IMR-90 (cell line): Measurements from ENCODE around the gene PIRT. TPM values are rescaled to one million over a fixed set of nuclear protein-coding genes. Genes with fewer than 3 reads are reported as not detected.

ENCODE experiments used
- ATAC-seq: fragments of 200-7000 bp; cut with Tn5 transposase; 2 replicates; pipeline ENCODE4 v1.9.1; 2020; ENCODE audit warnings: low read depth, mild to moderate bottlenecking, moderate library complexity
- BruUV-seq: library from RNA; stranded (reverse); fragments of 400-500 nt; replicated peaks from 2 replicates; lab custom pipeline; 2021; lab: Mats Ljungman, UMichigan
- CTCF ChIA-PET: fragments of 300-600 bp; formaldehyde crosslinking; extraction: SDS; loops from one replicate; lab custom pipeline; 2021; ENCODE audit warnings: antibody characterized with exemption; lab: Yijun Ruan, JAX
- POLR2A ChIA-PET: fragments of 300-600 bp; sonication (Branson Sonifier 250); formaldehyde crosslinking; loops from one replicate; lab custom pipeline; 2022; ENCODE audit warnings: antibody characterized with exemption; ENCODE audit not compliant: unreplicated experiment; lab: Charles Lee
- DNase-seq: peaks from one replicate; pipeline ENCODE4 v3.0.0; 2013
- H2AFZ ChIP-seq: replicated peaks from 2 replicates; pipeline ENCODE3; 2013; ENCODE audit warnings: low read length, mild to moderate bottlenecking; ENCODE audit not compliant: poor library complexity
- H2AK5ac ChIP-seq: 2 replicates; pipeline ENCODE4 v1.6.1; 2013; ENCODE audit warnings: low read depth, low read length, inconsistent platforms
- H2AK9ac ChIP-seq: replicated peaks from 2 replicates; pipeline ENCODE3; 2013; ENCODE audit warnings: mild to moderate bottlenecking, low read depth, low read length, moderate library complexity; ENCODE audit not compliant: poor library complexity
- H2BK120ac ChIP-seq: 2 replicates; pipeline ENCODE4 v1.6.1; 2013; ENCODE audit warnings: low read depth, low read length, inconsistent platforms
- H2BK15ac ChIP-seq: 3 replicates; pipeline ENCODE4 v1.6.1; 2013; ENCODE audit warnings: low read depth, low read length, inconsistent platforms
- H2BK20ac ChIP-seq: 2 replicates; pipeline ENCODE4 v1.6.1; 2013; ENCODE audit warnings: low read depth, mild to moderate bottlenecking, inconsistent platforms, low read length, moderate library complexity
- H2BK5ac ChIP-seq: 2 replicates; pipeline ENCODE4 v1.6.1; 2013; ENCODE audit warnings: mild to moderate bottlenecking, low read depth, low read length, inconsistent platforms; ENCODE audit not compliant: poor library complexity, severe bottlenecking
- H3K14ac ChIP-seq: replicated peaks from 2 replicates; pipeline ENCODE4 v1.6.1; 2013; ENCODE audit warnings: low read depth, low read length, inconsistent platforms
- H3K18ac ChIP-seq: 2 replicates; pipeline ENCODE4 v1.6.1; 2013; ENCODE audit warnings: low read depth, low read length, control low read depth
- H3K23ac ChIP-seq: 2 replicates; pipeline ENCODE4 v1.6.1; 2013; ENCODE audit warnings: low read depth, low read length, inconsistent platforms
- H3K27ac ChIP-seq: 2 replicates; pipeline ENCODE4 v1.5.1; 2013; ENCODE audit warnings: mild to moderate bottlenecking, control low read depth, low read length; ENCODE audit not compliant: insufficient read depth
- H3K27me3 ChIP-seq: 2 replicates; pipeline ENCODE4 v1.6.1; 2013; ENCODE audit warnings: low read length; ENCODE audit not compliant: control insufficient read depth, insufficient read depth
- H3K36me3 ChIP-seq: 2 replicates; pipeline ENCODE4 v1.6.1; 2013; ENCODE audit warnings: low read length, mixed read lengths; ENCODE audit not compliant: control insufficient read depth, insufficient read depth
- H3K4ac ChIP-seq: 2 replicates; pipeline ENCODE4 v1.6.1; 2013; ENCODE audit warnings: low read depth, low read length, inconsistent platforms
- H3K4me1 ChIP-seq: 2 replicates; pipeline ENCODE4 v1.6.1; 2013; ENCODE audit warnings: low read length, mixed read lengths; ENCODE audit not compliant: control insufficient read depth, insufficient read depth
- H3K4me2 ChIP-seq: 2 replicates; pipeline ENCODE4 v1.6.1; 2013; ENCODE audit warnings: low read depth, mild to moderate bottlenecking, control low read depth, low read length, moderate library complexity
- H3K4me3 ChIP-seq: 2 replicates; pipeline ENCODE4 v1.5.1; 2013; ENCODE audit warnings: low read depth, mild to moderate bottlenecking, control low read depth, low read length, moderate library complexity; ENCODE audit not compliant: insufficient read depth
- H3K56ac ChIP-seq: 2 replicates; pipeline ENCODE4 v1.6.1; 2013; ENCODE audit warnings: low read length, inconsistent platforms; ENCODE audit not compliant: insufficient read depth; ENCODE audit errors: extremely low read depth
- H3K79me1 ChIP-seq, 2 experiments: 2 replicates each; pipeline ENCODE4 v1.6.1; 2013; ENCODE audit warnings: low read length in 2 of 2, inconsistent platforms in 1 of 2, low read depth in 1 of 2
- H3K9ac ChIP-seq: 2 replicates; pipeline ENCODE4 v1.6.1; 2013; ENCODE audit warnings: low read depth, low read length, control low read depth
- H3K9me1 ChIP-seq: 2 replicates; pipeline ENCODE4 v1.6.1; 2013; ENCODE audit warnings: low read length, inconsistent platforms; ENCODE audit not compliant: insufficient read depth
- H3K9me3 ChIP-seq: 2 replicates; pipeline ENCODE4 v1.6.1; 2013; ENCODE audit warnings: low read length; ENCODE audit not compliant: control insufficient read depth, insufficient read depth
- H4K20me1 ChIP-seq: 2 replicates; pipeline ENCODE4 v1.6.1; 2013; ENCODE audit warnings: low read length, inconsistent platforms; ENCODE audit not compliant: insufficient read depth
- H4K5ac ChIP-seq: 2 replicates; pipeline ENCODE4 v1.6.1; 2013; ENCODE audit warnings: mild to moderate bottlenecking, low read depth, low read length, control low read depth
- H4K8ac ChIP-seq, 2 experiments: 2 replicates each; pipeline ENCODE4 v1.6.1; 2013; ENCODE audit warnings: low read depth in 2 of 2, low read length in 2 of 2, control low read depth in 1 of 2, inconsistent platforms in 1 of 2
- H4K91ac ChIP-seq: 2 replicates; pipeline ENCODE4 v1.6.1; 2013; ENCODE audit warnings: low read depth, low read length, inconsistent platforms; ENCODE audit not compliant: insufficient read depth
- BHLHE40 ChIP-seq: fragments of 150-350 bp; IDR thresholded peaks from 2 replicates; pipeline ENCODE4 v1.6.1; 2016; ENCODE audit warnings: mild to moderate bottlenecking, low read depth, low read length
- CEBPB ChIP-seq: IDR thresholded peaks from 2 replicates; pipeline ENCODE4 v1.6.1; 2012; ENCODE audit warnings: low read depth, low read length, improper control_type of control experiment
- CHD1 ChIP-seq: IDR thresholded peaks from 2 replicates; pipeline ENCODE4 v1.6.1; 2012; ENCODE audit warnings: low read depth, low read length, improper control_type of control experiment
- FOS ChIP-seq: fragments of 150-350 bp; IDR thresholded peaks from 2 replicates; pipeline ENCODE4 v1.6.1; 2016; ENCODE audit warnings: low read depth, low read length
- POLR2A ChIP-seq: IDR thresholded peaks from 2 replicates; pipeline ENCODE4 v1.6.1; 2012; ENCODE audit warnings: mild to moderate bottlenecking, low read depth, low read length
- RFX5 ChIP-seq: IDR thresholded peaks from 2 replicates; pipeline ENCODE4 v1.8.0; 2012; ENCODE audit warnings: low read depth, mild to moderate bottlenecking, low read length, moderate library complexity
- USF2 ChIP-seq: fragments of 150-350 bp; IDR thresholded peaks from 2 replicates; pipeline ENCODE4 v1.6.1; 2017; ENCODE audit warnings: mild to moderate bottlenecking, antibody characterized with exemption, low read length, low read depth
- WGBS, 2 experiments: methylation state at CpG; one replicate each; pipeline versions ENCODE4 v1.1.5 to v1.1.7; 2013; ENCODE audit warnings: missing lambda C conversion rate in 2 of 2; ENCODE audit not compliant: insufficient read length in 1 of 2; ENCODE audit errors: extremely low coverage in 2 of 2; 5-methylcytosine and 5-hydroxymethylcytosine counted together
- dilution Hi-C: fragments of 300-500 bp; cut with HindIII; formaldehyde crosslinking; loops from one replicate; pipeline ENCODE4 v1.14.3; 2018; ENCODE audit warnings: low sequenced_read_pairs; ENCODE audit not compliant: unreplicated experiment
- in situ Hi-C: fragments of 300-500 bp; cut with MboI; formaldehyde crosslinking; loops from 3 replicates; pipeline ENCODE4 v1.14.3; 2019; ENCODE audit warnings: low sequenced_read_pairs, inconsistent platforms, mixed read lengths
- intact Hi-C: fragments of 100-400 bp; cut with micrococcal nuclease; formaldehyde crosslinking; loops from 2 replicates; pipeline ENCODE4 v1.10.0; 2022
- polyA plus RNA-seq, 3 experiments: library from polyadenylated mRNA; depleted of rRNA; stranded (reverse); fragments of >200 nt; gene quantifications; 2 replicates each; pipeline ENCODE4 v1.2.3, GENCODE V29; 2012; ENCODE audit warnings: low replicate concordance in 1 of 3
- total RNA-seq: library from RNA; depleted of rRNA; stranded (reverse); fragments of >200 nt; gene quantifications from 2 replicates; pipeline ENCODE4 v1.2.3, GENCODE V29; 2012

Gene PIRT
- total and polyA plus RNA-seq, 2 of the 4 experiments (the other 2 are of a cell fraction) = not detected

- CTCF ChIA-PET = no interaction called here
- dilution Hi-C loops = no loop called here
Observed at GRCh38 chr17:10807704-10808128, 30.2 kb downstream of the PIRT start.

More at GRCh38 chr17:10807704-10808128, 30.2 kb downstream of the PIRT start:
- 44% methylated on average over 4 of the region's 7 CpGs; no CpG with 5 or more reads in 1 of the 2 experiments for WGBS, 2 experiments
- Histone ChIP-seq H3K9me1 (no peaks in the 10 kb centered on the region), H3K36me3 (no peaks in the 10 kb centered on the region), H3K79me1 (no peaks in the 10 kb centered on the region), H3K23ac (no peak overlapping the region), H4K8ac (no peak overlapping the region), H3K4me2 (no peak overlapping the region), H2BK15ac (no peak overlapping the region), H4K5ac (no peak overlapping the region), H3K56ac (no peak overlapping the region), H3K27me3 (no peaks in the 10 kb centered on the region), H2BK5ac (no peak overlapping the region), H3K4ac (no peak overlapping the region), H3K9ac (no peak overlapping the region), H3K9me3 (no peaks in the 10 kb centered on the region), H3K4me3 (no peak overlapping the region), H4K91ac (no peak overlapping the region), H2AK9ac (no peak overlapping the region), H3K4me1 (no peaks in the 10 kb centered on the region), H3K18ac (no peak overlapping the region), H2BK20ac (no peak overlapping the region), H3K27ac (no peak overlapping the region), H2AFZ (no peak overlapping the region), H2BK120ac (no peak overlapping the region), H4K20me1 (no peaks in the 10 kb centered on the region), H2AK5ac (no peak overlapping the region), H3K14ac (no peak overlapping the region)
- POLR2A ChIA-PET = no interaction called here
- DNase-seq (no peak), ATAC-seq (no peak)
- in situ Hi-C loops = no loop called here
- TF ChIP-seq USF2 (no peak), CEBPB (no peak), RFX5 (no peak), BHLHE40 (no peak), FOS (no peak), POLR2A (no peak), CHD1 (no peak)
- BruUV-seq = no TSS peak
- intact Hi-C loops = no loop called here
